ENCODE data around the gene JUNB. TPM values are rescaled to one million over a fixed set of nuclear protein-coding genes. Genes with fewer than 3 reads are reported as not detected.

The JUNB gene
- total and polyA plus RNA-seq, 2 of the 13 experiments (the other 11 are each of a cell fraction or from before 2014, with no cell fraction given), result 7.7 to 8.2 TPM

DNA sequence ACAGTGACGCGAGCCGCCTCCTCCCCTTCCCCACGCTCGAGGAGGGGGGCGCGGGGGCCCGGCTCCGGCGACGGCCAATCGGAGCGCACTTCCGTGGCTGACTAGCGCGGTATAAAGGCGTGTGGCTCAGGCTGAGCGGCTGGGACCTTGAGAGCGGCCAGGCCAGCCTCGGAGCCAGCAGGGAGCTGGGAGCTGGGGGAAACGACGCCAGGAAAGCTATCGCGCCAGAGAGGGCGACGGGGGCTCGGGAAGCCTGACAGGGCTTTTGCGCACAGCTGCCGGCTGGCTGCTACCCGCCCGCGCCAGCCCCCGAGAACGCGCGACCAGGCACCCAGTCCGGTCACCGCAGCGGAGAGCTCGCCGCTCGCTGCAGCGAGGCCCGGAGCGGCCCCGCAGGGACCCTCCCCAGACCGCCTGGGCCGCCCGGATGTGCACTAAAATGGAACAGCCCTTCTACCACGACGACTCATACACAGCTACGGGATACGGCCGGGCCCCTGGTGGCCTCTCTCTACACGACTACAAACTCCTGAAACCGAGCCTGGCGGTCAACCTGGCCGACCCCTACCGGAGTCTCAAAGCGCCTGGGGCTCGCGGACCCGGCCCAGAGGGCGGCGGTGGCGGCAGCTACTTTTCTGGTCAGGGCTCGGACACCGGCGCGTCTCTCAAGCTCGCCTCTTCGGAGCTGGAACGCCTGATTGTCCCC, at the start of gene JUNB (continued):
- TF ChIP-seq LBX2 (CRISPR knock-in tag; IDR thresholded peaks at IDR 0.05; ENCODE audit: borderline replicate concordance) (peak; percentile 78; the same call in 1 of the 2 replicates), ZNF543 (CRISPR knock-in tag; IDR thresholded peaks at IDR 0.05) (no peak), NAIF1 (CRISPR knock-in tag; IDR thresholded peaks at IDR 0.05; ENCODE audit: borderline replicate concordance) (no peak), GATAD1 (CRISPR knock-in tag; IDR thresholded peaks at IDR 0.05) (peak; percentile 83), PHF5A (CRISPR knock-in tag; IDR thresholded peaks at IDR 0.05; ENCODE audit: low read depth, unreplicated experiment) (no peak), ZNF777 (CRISPR knock-in tag; IDR thresholded peaks at IDR 0.05) (peak; percentile 85), ATF7 (IDR thresholded peaks at IDR 0.05) (no peak), ATF7 (CRISPR knock-in tag; IDR thresholded peaks at IDR 0.05) (0 out of 2 replicates have a peak, but pooled peaks have one; percentile 24), NFIB (CRISPR knock-in tag; IDR thresholded peaks at IDR 0.05; ENCODE audit: borderline replicate concordance) (no peak), ZNF577 (CRISPR knock-in tag; IDR thresholded peaks at IDR 0.05; ENCODE audit: borderline replicate concordance, low read depth) (no peak), KAT7 (CRISPR knock-in tag; IDR thresholded peaks at IDR 0.05; ENCODE audit: borderline replicate concordance) (no peak), ZNF672 (CRISPR knock-in tag; IDR thresholded peaks at IDR 0.05) (no peak), DDIT3 (CRISPR knock-in tag; IDR thresholded peaks at IDR 0.05) (no peak), ZBTB20 (CRISPR knock-in tag; IDR thresholded peaks at IDR 0.05; ENCODE audit: borderline replicate concordance, low read depth) (peak; percentile 66), ZEB1 (IDR thresholded peaks at IDR 0.05; ENCODE audit: insufficient replicate concordance, low read depth) (peak; percentile 21)
- TF ChIP-seq, protein P1, sequence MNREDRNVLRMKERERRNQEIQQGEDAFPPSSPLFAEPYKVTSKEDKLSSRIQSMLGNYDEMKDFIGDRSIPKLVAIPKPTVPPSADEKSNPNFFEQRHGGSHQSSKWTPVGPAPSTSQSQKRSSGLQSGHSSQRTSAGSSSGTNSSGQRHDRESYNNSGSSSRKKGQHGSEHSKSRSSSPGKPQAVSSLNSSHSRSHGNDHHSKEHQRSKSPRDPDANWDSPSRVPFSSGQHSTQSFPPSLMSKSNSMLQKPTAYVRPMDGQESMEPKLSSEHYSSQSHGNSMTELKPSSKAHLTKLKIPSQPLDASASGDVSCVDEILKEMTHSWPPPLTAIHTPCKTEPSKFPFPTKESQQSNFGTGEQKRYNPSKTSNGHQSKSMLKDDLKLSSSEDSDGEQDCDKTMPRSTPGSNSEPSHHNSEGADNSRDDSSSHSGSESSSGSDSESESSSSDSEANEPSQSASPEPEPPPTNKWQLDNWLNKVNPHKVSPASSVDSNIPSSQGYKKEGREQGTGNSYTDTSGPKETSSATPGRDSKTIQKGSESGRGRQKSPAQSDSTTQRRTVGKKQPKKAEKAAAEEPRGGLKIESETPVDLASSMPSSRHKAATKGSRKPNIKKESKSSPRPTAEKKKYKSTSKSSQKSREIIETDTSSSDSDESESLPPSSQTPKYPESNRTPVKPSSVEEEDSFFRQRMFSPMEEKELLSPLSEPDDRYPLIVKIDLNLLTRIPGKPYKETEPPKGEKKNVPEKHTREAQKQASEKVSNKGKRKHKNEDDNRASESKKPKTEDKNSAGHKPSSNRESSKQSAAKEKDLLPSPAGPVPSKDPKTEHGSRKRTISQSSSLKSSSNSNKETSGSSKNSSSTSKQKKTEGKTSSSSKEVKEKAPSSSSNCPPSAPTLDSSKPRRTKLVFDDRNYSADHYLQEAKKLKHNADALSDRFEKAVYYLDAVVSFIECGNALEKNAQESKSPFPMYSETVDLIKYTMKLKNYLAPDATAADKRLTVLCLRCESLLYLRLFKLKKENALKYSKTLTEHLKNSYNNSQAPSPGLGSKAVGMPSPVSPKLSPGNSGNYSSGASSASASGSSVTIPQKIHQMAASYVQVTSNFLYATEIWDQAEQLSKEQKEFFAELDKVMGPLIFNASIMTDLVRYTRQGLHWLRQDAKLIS (CRISPR knock-in tag; IDR thresholded peaks at IDR 0.05), result peak; percentile 79; the same call in 1 of the 2 replicates
- TF ChIP-seq, protein P2, sequence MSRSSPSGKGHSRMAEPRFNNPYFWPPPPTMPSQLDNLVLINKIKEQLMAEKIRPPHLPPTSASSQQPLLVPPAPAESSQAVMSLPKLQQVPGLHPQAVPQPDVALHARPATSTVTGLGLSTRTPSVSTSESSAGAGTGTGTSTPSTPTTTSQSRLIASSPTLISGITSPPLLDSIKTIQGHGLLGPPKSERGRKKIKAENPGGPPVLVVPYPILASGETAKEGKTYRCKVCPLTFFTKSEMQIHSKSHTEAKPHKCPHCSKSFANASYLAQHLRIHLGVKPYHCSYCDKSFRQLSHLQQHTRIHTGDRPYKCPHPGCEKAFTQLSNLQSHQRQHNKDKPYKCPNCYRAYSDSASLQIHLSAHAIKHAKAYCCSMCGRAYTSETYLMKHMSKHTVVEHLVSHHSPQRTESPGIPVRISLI (CRISPR knock-in tag; IDR thresholded peaks at IDR 0.05; ENCODE audit: borderline replicate concordance), result 0 out of 2 replicates have a peak, but pooled peaks have one; percentile 21
- TF ChIP-seq, protein P3, sequence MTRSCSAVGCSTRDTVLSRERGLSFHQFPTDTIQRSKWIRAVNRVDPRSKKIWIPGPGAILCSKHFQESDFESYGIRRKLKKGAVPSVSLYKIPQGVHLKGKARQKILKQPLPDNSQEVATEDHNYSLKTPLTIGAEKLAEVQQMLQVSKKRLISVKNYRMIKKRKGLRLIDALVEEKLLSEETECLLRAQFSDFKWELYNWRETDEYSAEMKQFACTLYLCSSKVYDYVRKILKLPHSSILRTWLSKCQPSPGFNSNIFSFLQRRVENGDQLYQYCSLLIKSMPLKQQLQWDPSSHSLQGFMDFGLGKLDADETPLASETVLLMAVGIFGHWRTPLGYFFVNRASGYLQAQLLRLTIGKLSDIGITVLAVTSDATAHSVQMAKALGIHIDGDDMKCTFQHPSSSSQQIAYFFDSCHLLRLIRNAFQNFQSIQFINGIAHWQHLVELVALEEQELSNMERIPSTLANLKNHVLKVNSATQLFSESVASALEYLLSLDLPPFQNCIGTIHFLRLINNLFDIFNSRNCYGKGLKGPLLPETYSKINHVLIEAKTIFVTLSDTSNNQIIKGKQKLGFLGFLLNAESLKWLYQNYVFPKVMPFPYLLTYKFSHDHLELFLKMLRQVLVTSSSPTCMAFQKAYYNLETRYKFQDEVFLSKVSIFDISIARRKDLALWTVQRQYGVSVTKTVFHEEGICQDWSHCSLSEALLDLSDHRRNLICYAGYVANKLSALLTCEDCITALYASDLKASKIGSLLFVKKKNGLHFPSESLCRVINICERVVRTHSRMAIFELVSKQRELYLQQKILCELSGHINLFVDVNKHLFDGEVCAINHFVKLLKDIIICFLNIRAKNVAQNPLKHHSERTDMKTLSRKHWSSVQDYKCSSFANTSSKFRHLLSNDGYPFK (CRISPR knock-in tag; IDR thresholded peaks at IDR 0.05; ENCODE audit: borderline replicate concordance), result peak; percentile 74; the same call in 1 of the 2 replicates

Measured in HepG2 (cell line).